Astrocyte of the spinal cord (primary cell): ENCODE data around the gene ATP2B2.

ENCODE experiments used
- DNase-seq: peaks from one replicate; pipeline ENCODE4 v3.0.0; 2011; ENCODE audit warnings: low read depth, low spot score
- H3K4me3 ChIP-seq: 2 replicates; pipeline ENCODE4 v1.5.1; 2011; ENCODE audit warnings: low read depth, mild to moderate bottlenecking, low read length, moderate library complexity
- in situ Hi-C: cut with HindIII; loops from 2 replicates; pipeline ENCODE4 v1.10.0; 2017; ENCODE audit warnings: low sequenced_read_pairs
- TF ChIP-seq, protein P1 (sequence below): IDR thresholded peaks from 2 replicates; pipeline ENCODE4 v1.5.1; 2012; ENCODE audit warnings: low read depth, mild to moderate bottlenecking, low read length, inconsistent platforms

Gene ATP2B2

GRCh38 chr3:10442151-10442795 is 63.1 kb downstream of the ATP2B2 start:
- H3K4me3 ChIP-seq, result no peak overlapping the region
- peak; percentile 32 for DNase-seq
- TF ChIP-seq, protein P1, sequence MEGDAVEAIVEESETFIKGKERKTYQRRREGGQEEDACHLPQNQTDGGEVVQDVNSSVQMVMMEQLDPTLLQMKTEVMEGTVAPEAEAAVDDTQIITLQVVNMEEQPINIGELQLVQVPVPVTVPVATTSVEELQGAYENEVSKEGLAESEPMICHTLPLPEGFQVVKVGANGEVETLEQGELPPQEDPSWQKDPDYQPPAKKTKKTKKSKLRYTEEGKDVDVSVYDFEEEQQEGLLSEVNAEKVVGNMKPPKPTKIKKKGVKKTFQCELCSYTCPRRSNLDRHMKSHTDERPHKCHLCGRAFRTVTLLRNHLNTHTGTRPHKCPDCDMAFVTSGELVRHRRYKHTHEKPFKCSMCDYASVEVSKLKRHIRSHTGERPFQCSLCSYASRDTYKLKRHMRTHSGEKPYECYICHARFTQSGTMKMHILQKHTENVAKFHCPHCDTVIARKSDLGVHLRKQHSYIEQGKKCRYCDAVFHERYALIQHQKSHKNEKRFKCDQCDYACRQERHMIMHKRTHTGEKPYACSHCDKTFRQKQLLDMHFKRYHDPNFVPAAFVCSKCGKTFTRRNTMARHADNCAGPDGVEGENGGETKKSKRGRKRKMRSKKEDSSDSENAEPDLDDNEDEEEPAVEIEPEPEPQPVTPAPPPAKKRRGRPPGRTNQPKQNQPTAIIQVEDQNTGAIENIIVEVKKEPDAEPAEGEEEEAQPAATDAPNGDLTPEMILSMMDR, result no peak
- in situ Hi-C loops, result no loop called here

DNA sequence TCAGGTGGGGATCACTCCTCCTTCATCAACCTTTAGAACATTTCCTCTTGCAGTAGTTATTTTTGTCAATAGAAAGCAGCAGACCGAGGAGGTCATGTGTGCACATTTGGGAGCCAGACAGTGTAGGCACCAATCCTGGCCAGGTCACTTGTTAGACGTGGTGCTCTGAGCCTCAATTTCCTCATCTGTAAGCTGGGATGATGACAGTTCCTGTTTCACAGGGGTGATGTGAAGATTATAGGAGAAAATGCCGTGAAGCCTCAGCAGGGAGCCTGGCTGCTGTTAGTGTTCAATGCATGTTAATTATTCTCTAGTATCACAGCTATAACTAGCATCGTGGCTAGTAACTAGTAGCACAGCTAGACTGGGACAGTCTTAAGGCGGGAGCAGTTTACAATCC is 64.7 kb downstream of the ATP2B2 start:
- no peak overlapping the region for H3K4me3 ChIP-seq
- in situ Hi-C loops, result no loop called here
- no peak for DNase-seq
- TF ChIP-seq, protein P1, result no peak

- TF ChIP-seq, protein P1, result no peak
- no peak overlapping the region for H3K4me3 ChIP-seq
- in situ Hi-C loops, result no loop called here
Observed at GRCh38 chr3:10438902-10439610, 66.3 kb downstream of the ATP2B2 start.

DNA sequence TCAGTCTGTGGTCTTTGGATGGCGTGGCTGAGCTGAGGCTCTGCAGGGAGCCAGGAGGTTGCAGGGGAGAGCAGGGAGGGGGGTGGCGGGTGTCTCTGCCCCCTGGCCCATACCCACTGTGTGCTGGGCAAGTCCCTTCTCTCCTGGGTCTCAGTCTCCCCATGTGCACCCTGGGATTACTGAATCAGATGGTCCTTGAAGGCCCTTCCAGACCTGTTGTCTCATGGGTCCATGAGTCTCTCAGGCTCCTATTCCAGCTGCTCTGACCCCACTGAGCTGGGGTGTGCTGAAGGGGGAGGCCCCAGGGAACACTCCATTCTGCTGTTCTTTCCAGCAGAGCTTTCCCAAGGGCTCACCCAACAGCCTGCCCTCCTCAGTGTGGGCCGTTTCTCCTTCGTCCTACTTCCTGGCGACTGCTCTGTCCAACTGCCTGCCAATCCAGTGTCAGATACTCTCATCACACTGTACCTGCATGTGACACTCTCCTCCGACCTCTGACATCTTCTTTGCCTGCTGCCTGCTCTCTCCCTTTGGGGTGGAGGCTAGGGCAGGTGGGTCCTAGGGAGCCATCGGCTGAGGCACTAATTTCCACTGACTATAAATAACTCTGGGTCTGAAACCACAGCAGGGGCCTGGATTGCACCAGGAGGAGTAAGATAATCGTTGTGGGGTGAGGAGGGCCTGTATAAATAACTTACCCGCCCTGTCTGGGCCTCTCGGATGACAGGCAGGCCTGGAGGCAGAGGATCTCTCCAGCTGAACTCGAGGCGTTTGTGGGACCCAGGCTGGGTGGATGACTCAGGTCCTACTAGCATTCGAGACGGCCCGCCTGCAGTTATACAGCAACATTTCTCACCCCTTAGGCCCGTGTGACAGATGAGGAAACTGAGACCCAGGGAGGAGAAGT is 67.1 kb downstream of the ATP2B2 start:
- DNase-seq, result peak; percentile 83
- H3K4me3 ChIP-seq, result no peak overlapping the region
- in situ Hi-C loops, result no loop called here
- TF ChIP-seq, protein P1, result no peak

More at GRCh38 chr3:10438902-10439610, 66.3 kb downstream of the ATP2B2 start:
- DNase-seq, result no peak

DNA sequence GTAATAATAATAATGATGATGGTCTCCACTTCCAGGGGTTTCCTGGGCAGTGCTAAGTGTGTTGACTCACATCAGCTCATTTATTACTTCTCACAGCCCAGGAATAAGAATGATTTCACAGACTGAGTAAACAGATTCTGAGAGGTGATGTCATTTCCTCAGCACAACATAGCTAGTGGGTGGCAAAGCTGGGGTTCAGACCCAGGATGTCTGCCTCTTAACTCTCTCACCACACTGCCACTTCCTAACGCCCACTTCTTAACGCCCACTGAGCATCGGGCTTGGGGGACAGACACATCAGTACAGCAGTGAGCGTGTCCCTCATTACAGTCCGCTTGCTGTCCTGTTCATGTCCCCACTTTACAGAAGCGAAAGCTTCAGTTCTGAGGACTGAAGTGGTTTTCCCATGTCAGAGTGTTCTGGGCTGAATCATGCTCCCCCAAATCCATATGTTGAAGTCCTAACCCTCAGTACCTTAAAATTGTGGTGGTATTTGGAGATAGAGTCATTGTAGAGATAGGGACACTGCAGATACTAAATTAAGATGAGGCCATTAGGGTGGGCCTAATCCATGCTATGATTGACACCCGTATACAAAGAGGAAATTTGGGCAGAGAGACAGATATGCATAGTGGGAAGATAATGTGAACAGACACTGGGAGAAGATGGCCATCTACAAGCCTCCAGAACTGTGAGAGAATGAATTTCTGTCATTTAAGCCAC is 68.0 kb downstream of the ATP2B2 start:
- peak; percentile 73 for DNase-seq
- TF ChIP-seq, protein P1, result no peak
- in situ Hi-C loops, result no loop called here
- no peak overlapping the region for H3K4me3 ChIP-seq

- in situ Hi-C loops, result no loop called here
- no peak for DNase-seq
- TF ChIP-seq, protein P1, result no peak
- H3K4me3 ChIP-seq, result no peak overlapping the region
Observed at GRCh38 chr3:10435850-10436249, 69.5 kb downstream of the ATP2B2 start.
